HEK293 (cell line): Measurements from ENCODE around the gene PRR14L.
"Not testable (repeated sequence)": the region's sequence is repeated elsewhere in the genome, so short reads cannot be mapped to it uniquely, and the experiment has no call there.

ENCODE experiments used
- CTCF ChIA-PET: fragments of 350-600 bp; formaldehyde crosslinking; extraction: SDS; loops from one replicate; lab custom pipeline; 2021; ENCODE audit warnings: antibody characterized with exemption; lab: Yijun Ruan, JAX
- POLR2A ChIA-PET: fragments of 300-600 bp; formaldehyde crosslinking; extraction: SDS; loops from one replicate; lab custom pipeline; 2020; ENCODE audit warnings: antibody characterized with exemption, inconsistent platforms; lab: Yijun Ruan, JAX
- H3K27ac ChIP-seq: fragments of 200-500 bp; sonication (Bioruptor generic); 2 replicates; pipeline ENCODE4 v1.5.1; 2014; ENCODE audit warnings: low read depth, low read length, control low read depth, inconsistent platforms; ENCODE audit errors: extremely low read depth
- H3K36me3 ChIP-seq, 2 experiments: fragments of 200-500 bp in 1 of 2; sonication (Bioruptor generic) in 1 of 2; 1 replicate in 1 of 2; 2 replicates in 1 of 2; pipeline ENCODE4 v1.5.1; 2014 to 2017; ENCODE audit warnings: inconsistent platforms in 2 of 2, low read length in 2 of 2; ENCODE audit not compliant: control insufficient read depth in 2 of 2, insufficient read depth in 1 of 2
- H3K4me1 ChIP-seq: fragments of 200-500 bp; sonication (Bioruptor generic); 2 replicates; pipeline ENCODE4 v1.5.1; 2014; ENCODE audit warnings: mild to moderate bottlenecking, low read length, inconsistent platforms; ENCODE audit not compliant: control insufficient read depth, insufficient read depth
- H3K4me3 ChIP-seq: 2 replicates; pipeline ENCODE4 v1.5.1; 2011; ENCODE audit warnings: low read depth, mild to moderate bottlenecking, control low read depth, low read length, moderate library complexity
- H3K9me3 ChIP-seq: fragments of 200-500 bp; sonication (Bioruptor generic); 2 replicates; pipeline ENCODE4 v1.5.1; 2014; ENCODE audit warnings: low read depth, low read length, inconsistent platforms; ENCODE audit not compliant: control insufficient read depth, insufficient read depth
- ATF2 ChIP-seq: fragments of 450-650 bp; formaldehyde crosslinking; IDR thresholded peaks from 2 replicates; pipeline ENCODE4 v1.5.1; 2016; ENCODE audit warnings: missing biosample characterization, missing genetic modification characterization, low read depth
- PRDM1 ChIP-seq: fragments of 450-650 bp; formaldehyde crosslinking; IDR thresholded peaks from 2 replicates; pipeline ENCODE4; 2016; ENCODE audit warnings: missing biosample characterization, missing genetic modification characterization
- PRDM6 ChIP-seq: fragments of 450-650 bp; formaldehyde crosslinking; IDR thresholded peaks from 2 replicates; pipeline ENCODE4 v1.5.1; 2017; ENCODE audit warnings: missing biosample characterization, missing genetic modification characterization
- SCRT2 ChIP-seq: fragments of 450-650 bp; formaldehyde crosslinking; IDR thresholded peaks from 2 replicates; pipeline ENCODE4 v1.5.1; 2016; ENCODE audit warnings: missing biosample characterization, missing genetic modification characterization
- ZBTB17 ChIP-seq: fragments of 450-650 bp; formaldehyde crosslinking; IDR thresholded peaks from 2 replicates; pipeline ENCODE4 v1.5.1; 2016; ENCODE audit warnings: missing biosample characterization, missing genetic modification characterization
- ZBTB21 ChIP-seq: fragments of 450-650 bp; formaldehyde crosslinking; IDR thresholded peaks from 2 replicates; pipeline ENCODE4 v1.5.1; 2017; ENCODE audit warnings: missing biosample characterization, missing genetic modification characterization
- ZEB2 ChIP-seq: fragments of 450-650 bp; formaldehyde crosslinking; IDR thresholded peaks from 2 replicates; pipeline ENCODE4 v1.5.1; 2016; ENCODE audit warnings: missing biosample characterization, missing genetic modification characterization
- ZFP3 ChIP-seq: fragments of 450-650 bp; formaldehyde crosslinking; IDR thresholded peaks from 2 replicates; pipeline ENCODE4 v1.5.1; 2016; ENCODE audit warnings: low read depth, missing biosample characterization, missing genetic modification characterization
- ZNF174 ChIP-seq: fragments of 450-650 bp; formaldehyde crosslinking; IDR thresholded peaks from 2 replicates; pipeline ENCODE4 v1.5.0; 2017; ENCODE audit warnings: missing biosample characterization, mild to moderate bottlenecking, missing genetic modification characterization
- ZNF175 ChIP-seq: fragments of 450-650 bp; formaldehyde crosslinking; IDR thresholded peaks from 2 replicates; pipeline ENCODE4 v1.5.1; 2016; ENCODE audit warnings: missing biosample characterization, missing genetic modification characterization
- ZNF202 ChIP-seq: fragments of 450-650 bp; formaldehyde crosslinking; IDR thresholded peaks from 2 replicates; pipeline ENCODE4 v1.5.1; 2016; ENCODE audit warnings: missing biosample characterization, missing genetic modification characterization, borderline replicate concordance
- ZNF223 ChIP-seq: fragments of 450-650 bp; formaldehyde crosslinking; IDR thresholded peaks from 2 replicates; pipeline ENCODE4 v1.5.1; 2016; ENCODE audit warnings: missing biosample characterization, missing genetic modification characterization
- ZNF292 ChIP-seq: fragments of 450-650 bp; formaldehyde crosslinking; IDR thresholded peaks from 2 replicates; pipeline ENCODE4 v1.5.1; 2016; ENCODE audit warnings: low read depth, missing biosample characterization, missing genetic modification characterization, borderline replicate concordance
- ZNF341 ChIP-seq: fragments of 450-650 bp; formaldehyde crosslinking; IDR thresholded peaks from 2 replicates; pipeline ENCODE4; 2016; ENCODE audit warnings: low read depth, missing biosample characterization, missing genetic modification characterization
- ZNF350 ChIP-seq: fragments of 450-650 bp; formaldehyde crosslinking; IDR thresholded peaks from 2 replicates; pipeline ENCODE4 v1.5.0; 2017; ENCODE audit warnings: missing biosample characterization, mild to moderate bottlenecking, missing genetic modification characterization
- ZNF518A ChIP-seq: fragments of 450-650 bp; formaldehyde crosslinking; conservative IDR thresholded peaks from 2 replicates; pipeline ENCODE4 v1.5.1; 2016; ENCODE audit warnings: low read depth, missing biosample characterization, missing genetic modification characterization
- ZNF621 ChIP-seq: fragments of 450-650 bp; formaldehyde crosslinking; IDR thresholded peaks from 2 replicates; pipeline ENCODE4 v1.5.1; 2017; ENCODE audit warnings: missing biosample characterization, missing genetic modification characterization
- ZXDB ChIP-seq: fragments of 450-650 bp; formaldehyde crosslinking; IDR thresholded peaks from 2 replicates; pipeline ENCODE4 v1.5.1; 2016; ENCODE audit warnings: missing biosample characterization, missing genetic modification characterization

Gene PRR14L

GRCh38 chr22:31742115-31742514 is 7.8 kb downstream of the PRR14L start (continued):
- TF ChIP-seq ZNF350 (tag by site-specific recombination) (no peak), ZNF223 (no peak), ZNF341 (tag by site-specific recombination) (no peak), ZNF518A (tag by site-specific recombination) (no peak), PRDM6 (tag by site-specific recombination) (no peak), ZNF292 (tag by site-specific recombination) (no peak), PRDM1 (tag by site-specific recombination) (peak; percentile 80), ZNF175 (tag by site-specific recombination) (no peak), ZBTB17 (tag by site-specific recombination) (no peak), ZFP3 (tag by site-specific recombination) (no peak), ZNF621 (no peak), ZBTB21 (tag by site-specific recombination) (0 out of 2 replicates have a peak, but pooled peaks have one; percentile 38), ZEB2 (tag by site-specific recombination) (peak; percentile 17; the same call in 1 of the 2 replicates), ZNF202 (no peak), ATF2 (tag by site-specific recombination) (peak; percentile 90), ZXDB (tag by site-specific recombination) (no peak)

GRCh38 chr22:31740314-31740713 is 9.6 kb downstream of the PRR14L start:
- H3K4me3 ChIP-seq, POLR2A ChIA-PET, H3K27ac ChIP-seq, H3K9me3 ChIP-seq, H3K4me1 ChIP-seq: not testable (repeated sequence)
- H3K36me3 ChIP-seq: peaks cover 26 to 41% of the 10 kb centered on the region in 2 experiments
- CTCF ChIA-PET: interaction anchor here (0.6 kb wide), 1 partner anchor 227 kb away, joined by 3 read pairs; no protein-coding TSS in a partner anchor

- TF ChIP-seq SCRT2 (tag by site-specific recombination): 0 out of 2 replicates have a peak, but pooled peaks have one; percentile 20
- no peak for TF ChIP-seq ZNF174 (tag by site-specific recombination)
- TF ChIP-seq, all 188 proteins: peak for 1
- Histone ChIP-seq H3K36me3 (peaks cover 26 to 42% of the 10 kb centered on the region in 2 experiments), H3K4me1 (peaks cover 5% of the 10 kb centered on the region; the same call in 1 of the 2 replicates), H3K9me3 (no peaks in the 10 kb centered on the region), H3K4me3 (no peak overlapping the region), H3K27ac (no peak overlapping the region)
- POLR2A ChIA-PET: no interaction called here
- CTCF ChIA-PET: interaction anchor here (0.6 kb wide), 2 partner anchors 228 to 238 kb away, joined by 3 to 4 read pairs; no protein-coding TSS in a partner anchor
These were observed 10.1 kb downstream of the PRR14L start for GRCh38 chr22:31739795-31740201.
